Measurements from ENCODE around the gene TMPRSS12. TPM values are rescaled to one million over a fixed set of nuclear protein-coding genes. Genes with fewer than 3 reads are reported as not detected.
"Not testable (repeated sequence)": the region's sequence is repeated elsewhere in the genome, so short reads cannot be mapped to it uniquely, and the experiment has no call there.

Gene TMPRSS12
- total RNA-seq, 1 donor from 2014 or later: not detected

GRCh38 chr12:50882563-50882962 is 39.8 kb downstream of the TMPRSS12 start:
- TF ChIP-seq, protein P1, sequence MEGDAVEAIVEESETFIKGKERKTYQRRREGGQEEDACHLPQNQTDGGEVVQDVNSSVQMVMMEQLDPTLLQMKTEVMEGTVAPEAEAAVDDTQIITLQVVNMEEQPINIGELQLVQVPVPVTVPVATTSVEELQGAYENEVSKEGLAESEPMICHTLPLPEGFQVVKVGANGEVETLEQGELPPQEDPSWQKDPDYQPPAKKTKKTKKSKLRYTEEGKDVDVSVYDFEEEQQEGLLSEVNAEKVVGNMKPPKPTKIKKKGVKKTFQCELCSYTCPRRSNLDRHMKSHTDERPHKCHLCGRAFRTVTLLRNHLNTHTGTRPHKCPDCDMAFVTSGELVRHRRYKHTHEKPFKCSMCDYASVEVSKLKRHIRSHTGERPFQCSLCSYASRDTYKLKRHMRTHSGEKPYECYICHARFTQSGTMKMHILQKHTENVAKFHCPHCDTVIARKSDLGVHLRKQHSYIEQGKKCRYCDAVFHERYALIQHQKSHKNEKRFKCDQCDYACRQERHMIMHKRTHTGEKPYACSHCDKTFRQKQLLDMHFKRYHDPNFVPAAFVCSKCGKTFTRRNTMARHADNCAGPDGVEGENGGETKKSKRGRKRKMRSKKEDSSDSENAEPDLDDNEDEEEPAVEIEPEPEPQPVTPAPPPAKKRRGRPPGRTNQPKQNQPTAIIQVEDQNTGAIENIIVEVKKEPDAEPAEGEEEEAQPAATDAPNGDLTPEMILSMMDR (IDR thresholded peaks at IDR 0.05; ENCODE audit: unreplicated experiment): no peak
- peaks cover 3% of the 10 kb centered on the region for H3K36me3 Mint-ChIP-seq
- H3K27ac Mint-ChIP-seq: no peak overlapping the region
- DNase-seq (ENCODE audit: low spot score in 2 of 2, unreplicated experiment in 2 of 2): no peak
- H3K4me3 Mint-ChIP-seq: no peak overlapping the region
- H3K4me1 Mint-ChIP-seq: peaks cover 3% of the 10 kb centered on the region
- peaks cover 12% of the 10 kb centered on the region for H3K9me3 Mint-ChIP-seq
- H3K27me3 Mint-ChIP-seq (ENCODE audit: low read depth): no peaks in the 10 kb centered on the region

- Mint-ChIP-seq H3K27ac (no peak overlapping the region), H3K4me1 (no peaks in the 10 kb centered on the region), H3K36me3 (peaks cover 3% of the 10 kb centered on the region), H3K9me3 (peaks cover 7% of the 10 kb centered on the region), H3K4me3 (no peak overlapping the region), H3K27me3 (ENCODE audit: low read depth) (no peaks in the 10 kb centered on the region)
- TF ChIP-seq, protein P1 (IDR thresholded peaks at IDR 0.05; ENCODE audit: unreplicated experiment): no peak
- DNase-seq (ENCODE audit: low spot score in 2 of 2, unreplicated experiment in 2 of 2): no peak
These were observed 44.5 kb downstream of the TMPRSS12 start for GRCh38 chr12:50887191-50887590.

DNA sequence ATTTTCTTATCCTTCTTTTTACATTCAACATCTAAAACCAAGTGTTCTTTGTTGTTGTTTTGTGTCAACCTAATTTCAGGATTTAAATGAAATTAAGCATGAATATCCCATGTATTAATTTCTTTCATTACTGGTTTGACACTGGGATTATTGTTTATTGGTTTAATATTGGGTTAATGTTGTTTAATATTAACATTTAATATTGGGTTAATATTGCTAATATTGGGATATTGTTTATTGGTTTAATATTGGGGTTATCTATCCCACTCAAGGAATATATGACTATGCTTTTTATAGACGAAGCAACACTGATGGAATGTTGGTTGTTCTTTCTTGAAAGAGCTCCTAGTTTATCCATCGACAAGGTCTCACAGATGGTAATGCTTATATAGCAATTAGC is 45.9 kb downstream of the TMPRSS12 start:
- H3K9me3 Mint-ChIP-seq: no peaks in the 10 kb centered on the region

GRCh38 chr12:50894241-50894640 is 51.5 kb downstream of the TMPRSS12 start:
- peaks cover 3% of the 10 kb centered on the region for H3K36me3 Mint-ChIP-seq
- no peak overlapping the region for H3K4me3 Mint-ChIP-seq
- no peak for DNase-seq (ENCODE audit: low spot score in 2 of 2, unreplicated experiment in 2 of 2)
- peaks cover 4% of the 10 kb centered on the region for H3K9me3 Mint-ChIP-seq
- no peaks in the 10 kb centered on the region for H3K4me1 Mint-ChIP-seq
- no peak overlapping the region for H3K27ac Mint-ChIP-seq
- TF ChIP-seq, protein P1 (IDR thresholded peaks at IDR 0.05; ENCODE audit: unreplicated experiment): no peak
- H3K27me3 Mint-ChIP-seq (ENCODE audit: low read depth): no peaks in the 10 kb centered on the region

More for the DNA sequence above, 45.9 kb downstream of the TMPRSS12 start:
- Mint-ChIP-seq H3K27me3 (ENCODE audit: low read depth) (no peaks in the 10 kb centered on the region), H3K27ac (no peak overlapping the region), H3K4me1 (no peaks in the 10 kb centered on the region), H3K4me3 (no peak overlapping the region), H3K36me3 (no peaks in the 10 kb centered on the region)
- TF ChIP-seq, protein P1 (IDR thresholded peaks at IDR 0.05; ENCODE audit: unreplicated experiment): no peak
- DNase-seq (ENCODE audit: low spot score in 2 of 2, unreplicated experiment in 2 of 2): no peak

GRCh38 chr12:50901685-50902113 is 59.0 kb downstream of the TMPRSS12 start:
- Mint-ChIP-seq H3K27ac (no peak overlapping the region), H3K9me3 (peaks cover 10% of the 10 kb centered on the region), H3K27me3 (ENCODE audit: low read depth) (no peaks in the 10 kb centered on the region), H3K4me1 (no peaks in the 10 kb centered on the region), H3K36me3 (peaks cover 5% of the 10 kb centered on the region), H3K4me3 (no peak overlapping the region)
- TF ChIP-seq, protein P1 (IDR thresholded peaks at IDR 0.05; ENCODE audit: unreplicated experiment): no peak
- DNase-seq (ENCODE audit: low spot score in 2 of 2, unreplicated experiment in 2 of 2): no peak

DNA sequence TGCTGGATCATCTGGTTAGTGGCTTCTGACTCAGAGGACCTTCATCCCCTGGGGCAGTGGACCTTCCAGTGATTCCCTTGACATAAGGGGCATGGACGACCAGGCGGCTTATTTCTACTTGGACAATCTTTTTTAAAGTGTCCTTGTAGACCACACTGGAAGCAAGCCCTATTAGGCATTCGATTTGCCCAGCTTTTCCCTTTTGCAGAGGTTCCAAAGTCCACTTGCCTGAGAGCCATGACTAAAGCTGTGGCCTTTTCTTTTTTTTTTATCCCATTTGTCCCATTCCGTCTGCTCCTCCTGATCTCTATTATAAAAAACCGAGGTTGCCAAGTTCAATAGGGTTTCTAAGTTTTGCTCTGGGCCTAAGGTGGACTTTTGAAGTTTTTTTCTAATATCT is 65.8 kb downstream of the TMPRSS12 start:
- DNase-seq (ENCODE audit: low spot score in 2 of 2, unreplicated experiment in 2 of 2); H3K27ac Mint-ChIP-seq; H3K27me3 Mint-ChIP-seq (ENCODE audit: low read depth); H3K4me1 Mint-ChIP-seq; H3K4me3 Mint-ChIP-seq: not testable (repeated sequence)
- Mint-ChIP-seq H3K9me3 (peaks cover 27% of the 10 kb centered on the region), H3K36me3 (peaks cover 17% of the 10 kb centered on the region)

- H3K27me3 Mint-ChIP-seq (ENCODE audit: low read depth); DNase-seq (ENCODE audit: low spot score in 2 of 2, unreplicated experiment in 2 of 2); H3K4me3 Mint-ChIP-seq; H3K4me1 Mint-ChIP-seq; H3K27ac Mint-ChIP-seq: not testable (repeated sequence)
- Mint-ChIP-seq H3K36me3 (peaks cover 31% of the 10 kb centered on the region), H3K9me3 (peaks cover 49% of the 10 kb centered on the region)
These were observed 69.6 kb downstream of the TMPRSS12 start for GRCh38 chr12:50912361-50912760.

All from mesothelial cell of epicardium (in vitro differentiated cells).